Adipocyte (in vitro differentiated cells): ENCODE results near the gene HMG20B.
"Not testable (repeated sequence)": the region's sequence is repeated elsewhere in the genome, so short reads cannot be mapped to it uniquely, and the experiment has no call there.

Source experiments
- DNase-seq: peaks from one replicate; pipeline ENCODE4 v3.0.0-alpha.2; 2015; ENCODE audit warnings: low read depth
- H3K27me3 ChIP-seq: replicated peaks from 2 replicates; pipeline ENCODE4 v1.7.0; 2013; ENCODE audit warnings: mild to moderate bottlenecking, low read length, moderate library complexity; ENCODE audit not compliant: control insufficient read depth, insufficient read depth
- H3K36me3 ChIP-seq: 2 replicates; pipeline ENCODE4 v1.7.0; 2013; ENCODE audit warnings: low read length, mild to moderate bottlenecking, moderate library complexity; ENCODE audit not compliant: control insufficient read depth, insufficient read depth, severe bottlenecking
- H3K4me1 ChIP-seq: 2 replicates; pipeline ENCODE4 v1.7.0; 2013; ENCODE audit warnings: mild to moderate bottlenecking, low read length, moderate library complexity; ENCODE audit not compliant: control insufficient read depth, insufficient read depth
- H3K4me3 ChIP-seq: 2 replicates; pipeline ENCODE4 v1.7.0; 2013; ENCODE audit warnings: mild to moderate bottlenecking, low read length, moderate library complexity
- H3K9ac ChIP-seq: 2 replicates; pipeline ENCODE4 v1.7.0; 2013; ENCODE audit warnings: mild to moderate bottlenecking, low read length, moderate library complexity
- H3K9me3 ChIP-seq: 2 replicates; pipeline ENCODE4 v1.7.0; 2013; ENCODE audit warnings: mild to moderate bottlenecking, low read length, moderate library complexity; ENCODE audit not compliant: control insufficient read depth

HMG20B gene

GRCh38 chr19:3572855-3573161 lies at the start of gene HMG20B:
HMG20B (plus strand) TSS chr19:3572944; CDS start chr19:3573310, 366 bp downstream.
- Histone ChIP-seq H3K36me3 (peaks cover 5% of the 10 kb centered on the region), H3K4me3 (peak within 1 kb of the TSS; percentile 95), H3K9ac (peak within 1 kb of the TSS; percentile 92), H3K9me3 (no peaks in the 10 kb centered on the region), H3K27me3 (no peaks in the 10 kb centered on the region), H3K4me1 (peaks cover 14% of the 10 kb centered on the region)
- DNase-seq = no peak

- Histone ChIP-seq H3K9ac (no peak overlapping the region), H3K9me3 (no peaks in the 10 kb centered on the region), H3K27me3 (no peaks in the 10 kb centered on the region), H3K36me3 (peaks cover 33% of the 10 kb centered on the region), H3K4me3 (no peak overlapping the region), H3K4me1 (no peaks in the 10 kb centered on the region)
- no peak for DNase-seq
These were observed 49.2 kb upstream of the HMG20B start for GRCh38 chr19:3523361-3524077.

- H3K4me3 ChIP-seq = no peak overlapping the region
- DNase-seq = no peak
- peaks cover 33% of the 10 kb centered on the region for H3K36me3 ChIP-seq
- no peaks in the 10 kb centered on the region for H3K27me3 ChIP-seq
- no peak overlapping the region for H3K9ac ChIP-seq
- H3K9me3 ChIP-seq = no peaks in the 10 kb centered on the region
- H3K4me1 ChIP-seq = no peaks in the 10 kb centered on the region
These were observed 48.5 kb upstream of the HMG20B start for GRCh38 chr19:3524078-3524842.

- Histone ChIP-seq H3K4me1 (no peaks in the 10 kb centered on the region), H3K4me3 (no peak overlapping the region), H3K36me3 (peaks cover 33% of the 10 kb centered on the region), H3K9ac (no peak overlapping the region), H3K9me3 (no peaks in the 10 kb centered on the region), H3K27me3 (no peaks in the 10 kb centered on the region)
- DNase-seq = no peak
These were observed 47.8 kb upstream of the HMG20B start for GRCh38 chr19:3524904-3525451.

- Histone ChIP-seq H3K27me3 (no peaks in the 10 kb centered on the region), H3K9me3 (no peaks in the 10 kb centered on the region), H3K9ac (no peak overlapping the region), H3K4me1 (no peaks in the 10 kb centered on the region), H3K36me3 (peaks cover 47% of the 10 kb centered on the region), H3K4me3 (no peak overlapping the region)
- no peak for DNase-seq
These were observed 46.1 kb upstream of the HMG20B start for GRCh38 chr19:3526507-3527237.

GRCh38 chr19:3527238-3527910 lies 45.4 kb upstream of the HMG20B start:
- no peak overlapping the region for H3K4me3 ChIP-seq
- no peaks in the 10 kb centered on the region for H3K9me3 ChIP-seq
- no peak for DNase-seq
- H3K9ac ChIP-seq = no peak overlapping the region
- H3K36me3 ChIP-seq = peaks cover 54% of the 10 kb centered on the region
- no peaks in the 10 kb centered on the region for H3K27me3 ChIP-seq
- no peaks in the 10 kb centered on the region for H3K4me1 ChIP-seq

- no peaks in the 10 kb centered on the region for H3K4me1 ChIP-seq
- peaks cover 61% of the 10 kb centered on the region for H3K36me3 ChIP-seq
- no peak overlapping the region for H3K4me3 ChIP-seq
- no peak for DNase-seq
- no peaks in the 10 kb centered on the region for H3K27me3 ChIP-seq
- H3K9ac ChIP-seq = no peak overlapping the region
- H3K9me3 ChIP-seq = no peaks in the 10 kb centered on the region
These were observed 44.7 kb upstream of the HMG20B start for GRCh38 chr19:3528080-3528479.

GRCh38 chr19:3528539-3529211 lies 44.1 kb upstream of the HMG20B start:
- no peaks in the 10 kb centered on the region for H3K9me3 ChIP-seq
- H3K36me3 ChIP-seq = peaks cover 63% of the 10 kb centered on the region
- DNase-seq = no peak
- no peaks in the 10 kb centered on the region for H3K4me1 ChIP-seq
- no peaks in the 10 kb centered on the region for H3K27me3 ChIP-seq
- no peak overlapping the region for H3K4me3 ChIP-seq
- H3K9ac ChIP-seq = no peak overlapping the region

- not testable (repeated sequence) for H3K27me3 ChIP-seq, H3K9me3 ChIP-seq, H3K4me1 ChIP-seq, DNase-seq, H3K4me3 ChIP-seq, H3K9ac ChIP-seq
- H3K36me3 ChIP-seq = peaks cover 61% of the 10 kb centered on the region
These were observed 43.4 kb upstream of the HMG20B start for GRCh38 chr19:3529299-3529698.

GRCh38 chr19:3530389-3530788 lies 42.4 kb upstream of the HMG20B start:
- H3K9me3 ChIP-seq = no peaks in the 10 kb centered on the region
- no peaks in the 10 kb centered on the region for H3K27me3 ChIP-seq
- DNase-seq = no peak
- no peak overlapping the region for H3K9ac ChIP-seq
- H3K36me3 ChIP-seq = peaks cover 64% of the 10 kb centered on the region
- H3K4me1 ChIP-seq = no peaks in the 10 kb centered on the region
- H3K4me3 ChIP-seq = no peak overlapping the region
